ENCODE measurements around the gene ARX.

ARX gene

DNA sequence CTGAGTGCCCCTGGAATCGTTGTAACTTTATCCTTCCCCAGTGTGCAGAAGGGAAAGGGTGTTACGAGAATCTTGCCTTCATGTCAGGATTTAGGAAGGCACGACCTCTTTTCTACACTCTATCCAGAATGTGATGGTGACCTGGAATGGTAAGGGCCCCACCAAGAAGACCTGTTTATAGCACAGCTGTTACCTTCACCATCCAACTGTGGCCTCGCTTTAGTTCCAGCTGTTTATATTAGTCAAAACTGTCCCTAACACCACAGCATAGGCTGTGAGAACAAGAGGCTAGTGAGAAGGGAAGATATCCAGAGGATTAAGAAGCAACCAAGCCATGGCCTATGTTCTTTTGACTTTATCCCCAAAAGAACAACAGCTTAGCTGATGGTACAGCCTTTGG, 28.0 kb downstream of the ARX start:
- ATAC-seq: no peak
- TF ChIP-seq, protein P1, sequence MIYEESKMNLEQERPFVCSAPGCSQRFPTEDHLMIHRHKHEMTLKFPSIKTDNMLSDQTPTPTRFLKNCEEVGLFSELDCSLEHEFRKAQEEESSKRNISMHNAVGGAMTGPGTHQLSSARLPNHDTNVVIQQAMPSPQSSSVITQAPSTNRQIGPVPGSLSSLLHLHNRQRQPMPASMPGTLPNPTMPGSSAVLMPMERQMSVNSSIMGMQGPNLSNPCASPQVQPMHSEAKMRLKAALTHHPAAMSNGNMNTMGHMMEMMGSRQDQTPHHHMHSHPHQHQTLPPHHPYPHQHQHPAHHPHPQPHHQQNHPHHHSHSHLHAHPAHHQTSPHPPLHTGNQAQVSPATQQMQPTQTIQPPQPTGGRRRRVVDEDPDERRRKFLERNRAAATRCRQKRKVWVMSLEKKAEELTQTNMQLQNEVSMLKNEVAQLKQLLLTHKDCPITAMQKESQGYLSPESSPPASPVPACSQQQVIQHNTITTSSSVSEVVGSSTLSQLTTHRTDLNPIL (CRISPR knock-in tag; IDR thresholded peaks at IDR 0.05; ENCODE audit: low read depth): no peak
- no peak for TF ChIP-seq TOX (CRISPR knock-in tag; IDR thresholded peaks at IDR 0.05; ENCODE audit: borderline replicate concordance)
- no peak for TF ChIP-seq BACH2 (CRISPR knock-in tag; IDR thresholded peaks at IDR 0.05; ENCODE audit: borderline replicate concordance)
- TF ChIP-seq ARNTL (CRISPR knock-in tag; IDR thresholded peaks at IDR 0.05; ENCODE audit: borderline replicate concordance, low read depth): no peak
- TF ChIP-seq, protein P2, sequence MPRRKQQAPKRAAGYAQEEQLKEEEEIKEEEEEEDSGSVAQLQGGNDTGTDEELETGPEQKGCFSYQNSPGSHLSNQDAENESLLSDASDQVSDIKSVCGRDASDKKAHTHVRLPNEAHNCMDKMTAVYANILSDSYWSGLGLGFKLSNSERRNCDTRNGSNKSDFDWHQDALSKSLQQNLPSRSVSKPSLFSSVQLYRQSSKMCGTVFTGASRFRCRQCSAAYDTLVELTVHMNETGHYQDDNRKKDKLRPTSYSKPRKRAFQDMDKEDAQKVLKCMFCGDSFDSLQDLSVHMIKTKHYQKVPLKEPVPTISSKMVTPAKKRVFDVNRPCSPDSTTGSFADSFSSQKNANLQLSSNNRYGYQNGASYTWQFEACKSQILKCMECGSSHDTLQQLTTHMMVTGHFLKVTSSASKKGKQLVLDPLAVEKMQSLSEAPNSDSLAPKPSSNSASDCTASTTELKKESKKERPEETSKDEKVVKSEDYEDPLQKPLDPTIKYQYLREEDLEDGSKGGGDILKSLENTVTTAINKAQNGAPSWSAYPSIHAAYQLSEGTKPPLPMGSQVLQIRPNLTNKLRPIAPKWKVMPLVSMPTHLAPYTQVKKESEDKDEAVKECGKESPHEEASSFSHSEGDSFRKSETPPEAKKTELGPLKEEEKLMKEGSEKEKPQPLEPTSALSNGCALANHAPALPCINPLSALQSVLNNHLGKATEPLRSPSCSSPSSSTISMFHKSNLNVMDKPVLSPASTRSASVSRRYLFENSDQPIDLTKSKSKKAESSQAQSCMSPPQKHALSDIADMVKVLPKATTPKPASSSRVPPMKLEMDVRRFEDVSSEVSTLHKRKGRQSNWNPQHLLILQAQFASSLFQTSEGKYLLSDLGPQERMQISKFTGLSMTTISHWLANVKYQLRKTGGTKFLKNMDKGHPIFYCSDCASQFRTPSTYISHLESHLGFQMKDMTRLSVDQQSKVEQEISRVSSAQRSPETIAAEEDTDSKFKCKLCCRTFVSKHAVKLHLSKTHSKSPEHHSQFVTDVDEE (CRISPR knock-in tag; IDR thresholded peaks at IDR 0.05): no peak
- no peak for TF ChIP-seq GLIS3 (CRISPR knock-in tag; IDR thresholded peaks at IDR 0.05)
- TF ChIP-seq TCF4 (CRISPR knock-in tag; IDR thresholded peaks at IDR 0.05; ENCODE audit: borderline replicate concordance): no peak
- no peak for TF ChIP-seq OSR1 (CRISPR knock-in tag; IDR thresholded peaks at IDR 0.05)

DNA sequence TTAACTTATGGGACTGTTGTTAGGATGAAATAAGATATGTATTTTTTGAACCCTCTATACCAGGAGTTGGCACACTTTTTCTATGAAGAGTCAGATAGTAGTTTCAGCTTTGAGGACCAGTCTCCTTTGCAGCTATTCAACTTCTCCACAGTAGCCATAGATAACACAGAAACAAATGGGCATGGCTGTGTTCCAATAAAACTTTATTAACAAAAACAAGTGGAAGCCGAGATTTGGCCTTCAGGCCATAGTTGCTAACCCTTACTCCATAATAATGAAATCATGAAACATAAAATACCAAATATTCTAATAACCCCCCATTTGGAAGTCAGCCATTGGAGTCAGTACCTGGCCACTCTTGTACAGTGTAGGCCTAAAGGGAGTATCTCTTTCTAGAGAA, 30.6 kb downstream of the ARX start:
- ATAC-seq: no peak
- TF ChIP-seq CSDC2 (CRISPR knock-in tag; IDR thresholded peaks at IDR 0.05): no peak
- no peak for TF ChIP-seq ESRRG (CRISPR knock-in tag; IDR thresholded peaks at IDR 0.05)
- TF ChIP-seq ZC3H10 (CRISPR knock-in tag; IDR thresholded peaks at IDR 0.05): no peak
- TF ChIP-seq, protein P1 (CRISPR knock-in tag; IDR thresholded peaks at IDR 0.05; ENCODE audit: low read depth): no peak
- no peak for TF ChIP-seq TCF4 (CRISPR knock-in tag; IDR thresholded peaks at IDR 0.05; ENCODE audit: borderline replicate concordance)

DNA sequence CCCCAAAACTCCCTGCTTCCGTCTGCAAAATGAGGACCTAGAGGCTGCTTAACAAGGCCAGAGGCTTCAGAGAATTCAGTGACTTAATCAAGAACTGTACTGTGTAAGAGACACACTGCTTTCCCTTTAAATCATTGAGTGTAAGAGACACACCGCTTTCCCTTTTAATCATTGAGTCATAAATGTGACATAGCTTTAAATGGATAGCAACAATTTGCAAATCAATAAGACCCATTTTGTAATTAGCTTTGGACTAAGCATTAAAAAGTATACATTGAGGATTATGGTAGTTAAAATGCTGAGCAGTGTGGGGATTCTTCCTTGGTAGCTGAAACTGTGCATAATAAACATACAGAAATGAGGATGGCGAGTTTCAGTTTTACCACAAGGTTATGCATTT, 31.8 kb downstream of the ARX start:
- no peak for ATAC-seq
- no peak for TF ChIP-seq OSR1 (CRISPR knock-in tag; IDR thresholded peaks at IDR 0.05)
- TF ChIP-seq, protein P2 (CRISPR knock-in tag; IDR thresholded peaks at IDR 0.05): no peak
- no peak for TF ChIP-seq BACH2 (CRISPR knock-in tag; IDR thresholded peaks at IDR 0.05; ENCODE audit: borderline replicate concordance)
- TF ChIP-seq GLIS3 (CRISPR knock-in tag; IDR thresholded peaks at IDR 0.05): no peak
- no peak for TF ChIP-seq ZC3H10 (CRISPR knock-in tag; IDR thresholded peaks at IDR 0.05)

DNA sequence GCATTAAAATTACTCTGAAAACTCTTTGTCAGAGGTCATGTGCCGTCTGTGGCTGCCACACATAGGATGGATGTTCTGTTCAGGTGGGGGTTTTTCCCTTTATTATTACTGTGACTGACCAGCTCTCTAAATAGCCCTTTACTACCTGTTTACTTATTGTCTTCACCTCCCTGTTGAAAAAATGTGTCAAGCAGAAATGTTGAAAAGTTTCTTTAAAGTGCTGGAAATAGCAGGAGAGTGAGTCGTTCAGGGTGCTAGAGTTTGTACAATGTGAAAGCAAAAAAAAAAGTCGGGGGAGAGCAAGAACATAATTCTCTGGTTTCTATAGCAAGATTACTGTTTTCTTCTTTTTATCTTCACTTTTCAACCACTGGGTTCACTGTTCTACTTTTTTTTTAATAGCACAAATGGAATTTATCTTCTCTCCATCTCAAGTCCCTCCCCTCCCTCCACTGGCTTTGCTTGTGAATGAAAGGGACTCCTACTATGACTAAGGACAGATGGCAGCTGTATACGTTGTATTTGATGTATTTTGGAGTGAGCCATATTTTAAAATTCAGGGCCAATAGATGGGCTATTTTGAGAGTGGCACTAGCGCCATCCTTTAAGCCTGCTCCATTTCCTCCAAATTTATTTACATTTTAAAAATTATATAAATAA, 33.3 kb downstream of the ARX start:
- TF ChIP-seq, protein P1 (CRISPR knock-in tag; IDR thresholded peaks at IDR 0.05; ENCODE audit: low read depth): no peak
- ATAC-seq: peak; percentile 37; the same call in 2 of the 3 replicates

DNA sequence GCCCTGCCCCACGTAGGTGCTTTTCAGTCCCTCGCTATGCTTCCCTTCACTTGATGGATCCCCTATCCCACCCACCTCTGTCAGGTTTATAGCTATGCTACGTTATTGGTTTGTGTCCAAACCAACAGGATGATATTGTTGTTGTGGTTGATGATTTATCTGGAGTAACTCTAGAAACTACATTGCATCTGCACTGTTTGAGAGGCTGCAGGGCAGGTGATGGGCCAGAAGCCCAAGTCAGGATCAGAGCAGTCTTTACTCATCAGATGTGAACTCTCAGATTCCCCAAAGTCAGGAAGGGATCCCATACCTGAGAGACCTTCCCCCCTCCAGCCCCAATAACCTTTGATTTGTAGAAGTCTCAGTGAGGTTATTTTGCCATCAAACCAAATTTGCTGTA, 34.7 kb downstream of the ARX start:
- no peak for ATAC-seq
- TF ChIP-seq, protein P3, sequence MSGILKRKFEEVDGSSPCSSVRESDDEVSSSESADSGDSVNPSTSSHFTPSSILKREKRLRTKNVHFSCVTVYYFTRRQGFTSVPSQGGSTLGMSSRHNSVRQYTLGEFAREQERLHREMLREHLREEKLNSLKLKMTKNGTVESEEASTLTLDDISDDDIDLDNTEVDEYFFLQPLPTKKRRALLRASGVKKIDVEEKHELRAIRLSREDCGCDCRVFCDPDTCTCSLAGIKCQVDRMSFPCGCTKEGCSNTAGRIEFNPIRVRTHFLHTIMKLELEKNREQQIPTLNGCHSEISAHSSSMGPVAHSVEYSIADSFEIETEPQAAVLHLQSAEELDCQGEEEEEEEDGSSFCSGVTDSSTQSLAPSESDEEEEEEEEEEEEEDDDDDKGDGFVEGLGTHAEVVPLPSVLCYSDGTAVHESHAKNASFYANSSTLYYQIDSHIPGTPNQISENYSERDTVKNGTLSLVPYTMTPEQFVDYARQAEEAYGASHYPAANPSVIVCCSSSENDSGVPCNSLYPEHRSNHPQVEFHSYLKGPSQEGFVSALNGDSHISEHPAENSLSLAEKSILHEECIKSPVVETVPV (CRISPR knock-in tag; IDR thresholded peaks at IDR 0.05): no peak
- TF ChIP-seq, protein P4, sequence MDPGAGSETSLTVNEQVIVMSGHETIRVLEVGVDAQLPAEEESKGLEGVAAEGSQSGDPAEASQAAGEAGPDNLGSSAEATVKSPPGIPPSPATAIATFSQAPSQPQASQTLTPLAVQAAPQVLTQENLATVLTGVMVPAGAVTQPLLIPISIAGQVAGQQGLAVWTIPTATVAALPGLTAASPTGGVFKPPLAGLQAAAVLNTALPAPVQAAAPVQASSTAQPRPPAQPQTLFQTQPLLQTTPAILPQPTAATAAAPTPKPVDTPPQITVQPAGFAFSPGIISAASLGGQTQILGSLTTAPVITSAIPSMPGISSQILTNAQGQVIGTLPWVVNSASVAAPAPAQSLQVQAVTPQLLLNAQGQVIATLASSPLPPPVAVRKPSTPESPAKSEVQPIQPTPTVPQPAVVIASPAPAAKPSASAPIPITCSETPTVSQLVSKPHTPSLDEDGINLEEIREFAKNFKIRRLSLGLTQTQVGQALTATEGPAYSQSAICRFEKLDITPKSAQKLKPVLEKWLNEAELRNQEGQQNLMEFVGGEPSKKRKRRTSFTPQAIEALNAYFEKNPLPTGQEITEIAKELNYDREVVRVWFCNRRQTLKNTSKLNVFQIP (CRISPR knock-in tag; IDR thresholded peaks at IDR 0.05; ENCODE audit: borderline replicate concordance, low read depth): no peak
- TF ChIP-seq ZFP3 (CRISPR knock-in tag; IDR thresholded peaks at IDR 0.05) (no peak), TOX (CRISPR knock-in tag; IDR thresholded peaks at IDR 0.05; ENCODE audit: borderline replicate concordance) (no peak), ZNF8 (CRISPR knock-in tag; IDR thresholded peaks at IDR 0.05) (no peak), ZNF70 (CRISPR knock-in tag; IDR thresholded peaks at IDR 0.05) (no peak), ISL1 (CRISPR knock-in tag; IDR thresholded peaks at IDR 0.05) (no peak), ZC3H10 (CRISPR knock-in tag; IDR thresholded peaks at IDR 0.05) (no peak), RARB (CRISPR knock-in tag; IDR thresholded peaks at IDR 0.05) (no peak), TCF4 (CRISPR knock-in tag; IDR thresholded peaks at IDR 0.05; ENCODE audit: borderline replicate concordance) (no peak), CSDC2 (CRISPR knock-in tag; IDR thresholded peaks at IDR 0.05) (no peak), BACH2 (CRISPR knock-in tag; IDR thresholded peaks at IDR 0.05; ENCODE audit: borderline replicate concordance) (no peak), GLIS3 (CRISPR knock-in tag; IDR thresholded peaks at IDR 0.05) (no peak)
